ENCODE results near the gene SLC10A7.

SLC10A7 gene

GRCh38 chr4:146247356-146247755 is 274.4 kb downstream of the SLC10A7 start:
- DNase-seq, result no peak

- DNase-seq, result no peak
Measured at GRCh38 chr4:146246381-146246780, 275.4 kb downstream of the SLC10A7 start.

GRCh38 chr4:146245850-146246249 is 275.9 kb downstream of the SLC10A7 start:
- DNase-seq, result no peak

GRCh38 chr4:146245246-146245645 is 276.5 kb downstream of the SLC10A7 start:
- DNase-seq, result no peak

GRCh38 chr4:146244496-146244895 is 277.2 kb downstream of the SLC10A7 start:
- DNase-seq, result no peak

GRCh38 chr4:146243883-146244277 is 277.9 kb downstream of the SLC10A7 start:
- DNase-seq, result no peak

- no peak for DNase-seq
Measured at GRCh38 chr4:146243141-146243882, 278.4 kb downstream of the SLC10A7 start.

GRCh38 chr4:146238107-146238506 is 283.6 kb downstream of the SLC10A7 start:
- DNase-seq, result no peak

GRCh38 chr4:146237092-146237491 is 284.6 kb downstream of the SLC10A7 start:
- DNase-seq, result no peak

GRCh38 chr4:146236216-146236615 is 285.5 kb downstream of the SLC10A7 start:
- DNase-seq, result no peak

- DNase-seq, result no peak
Measured at GRCh38 chr4:146235654-146236177, 286.0 kb downstream of the SLC10A7 start.

GRCh38 chr4:146232131-146232722 is 289.5 kb downstream of the SLC10A7 start:
- DNase-seq, result no peak

GRCh38 chr4:146229406-146229805 is 292.3 kb downstream of the SLC10A7 start:
- no peak for DNase-seq

- DNase-seq, result no peak
Measured at GRCh38 chr4:146224326-146224966, 297.3 kb downstream of the SLC10A7 start.

- DNase-seq, result no peak
Measured at GRCh38 chr4:146222313-146222712, 299.4 kb downstream of the SLC10A7 start.

- DNase-seq, result no peak
Measured at GRCh38 chr4:146214238-146214637, 307.5 kb downstream of the SLC10A7 start, which contains the start of gene REELD1. Gene REELD1, plus strand, starts transcription at chr4:146214538. Its CDS starts 2,415 bp downstream, at chr4:146216953.

- no peak for DNase-seq
Measured at GRCh38 chr4:146212781-146213180, 309.0 kb downstream of the SLC10A7 start.

- no peak for DNase-seq
Measured at GRCh38 chr4:146211440-146211839, 310.3 kb downstream of the SLC10A7 start.

- no peak for DNase-seq
Measured at GRCh38 chr4:146210890-146211289, 310.9 kb downstream of the SLC10A7 start.

GRCh38 chr4:146207410-146207809 is 314.3 kb downstream of the SLC10A7 start:
- no peak for DNase-seq
